Endometrial microvascular endothelial cells (primary cell): ENCODE measurements around the gene MEIS2. TPM values are rescaled to one million over a fixed set of nuclear protein-coding genes. Genes with fewer than 3 reads are reported as not detected.

Experiments used
- in situ Hi-C: cut with HindIII; loops from 2 replicates; pipeline ENCODE4 v1.10.0; 2017; ENCODE audit warnings: low sequenced_read_pairs, low pct_unique_long_range_greater_than_20kb; ENCODE audit errors: inconsistent ontology term
- total RNA-seq: library from RNA; depleted of rRNA; stranded (reverse); fragments of >200 nt; gene quantifications from one replicate; pipeline ENCODE4 v1.2.3, GENCODE V29; 2015; ENCODE audit errors: inconsistent ontology term

MEIS2 gene
- total RNA-seq, 1 donor from 2014 or later: 40.9 TPM

- in situ Hi-C loops: no loop called here
Measured at GRCh38 chr15:37102305-37103162, 2.2 kb upstream of the MEIS2 start.

GRCh38 chr15:37101980-37102304 is 1.6 kb upstream of the MEIS2 start:
- in situ Hi-C loops: no loop called here

DNA sequence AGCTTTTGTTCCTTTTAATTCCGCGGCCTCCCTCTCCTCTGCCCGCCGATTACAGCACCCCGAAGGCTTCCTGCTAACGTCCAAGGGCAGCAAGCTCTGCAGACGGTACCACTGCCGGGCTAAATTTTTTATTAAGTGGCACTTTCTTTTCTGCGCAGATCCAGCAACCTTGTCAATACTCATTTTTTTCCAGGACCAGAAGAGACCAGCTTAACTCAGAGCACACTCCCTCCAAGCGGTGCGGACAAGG is 542 bp upstream of the MEIS2 start:
- in situ Hi-C loops: no loop called here

- in situ Hi-C loops: loop anchor here (25.0 kb wide), 1 partner anchor 212 kb away; no protein-coding TSS in a partner anchor
Measured at GRCh38 chr15:37099319-37100108, 835 bp downstream of the MEIS2 start.

- in situ Hi-C loops: loop anchor here (25.0 kb wide), 1 partner anchor 211 kb away; no protein-coding TSS in a partner anchor
Measured at GRCh38 chr15:37098468-37099318, 1.7 kb downstream of the MEIS2 start.

GRCh38 chr15:37097144-37097919 is 3.0 kb downstream of the MEIS2 start:
- in situ Hi-C loops: loop anchor here (25.0 kb wide), 1 partner anchor 210 kb away; no protein-coding TSS in a partner anchor

DNA sequence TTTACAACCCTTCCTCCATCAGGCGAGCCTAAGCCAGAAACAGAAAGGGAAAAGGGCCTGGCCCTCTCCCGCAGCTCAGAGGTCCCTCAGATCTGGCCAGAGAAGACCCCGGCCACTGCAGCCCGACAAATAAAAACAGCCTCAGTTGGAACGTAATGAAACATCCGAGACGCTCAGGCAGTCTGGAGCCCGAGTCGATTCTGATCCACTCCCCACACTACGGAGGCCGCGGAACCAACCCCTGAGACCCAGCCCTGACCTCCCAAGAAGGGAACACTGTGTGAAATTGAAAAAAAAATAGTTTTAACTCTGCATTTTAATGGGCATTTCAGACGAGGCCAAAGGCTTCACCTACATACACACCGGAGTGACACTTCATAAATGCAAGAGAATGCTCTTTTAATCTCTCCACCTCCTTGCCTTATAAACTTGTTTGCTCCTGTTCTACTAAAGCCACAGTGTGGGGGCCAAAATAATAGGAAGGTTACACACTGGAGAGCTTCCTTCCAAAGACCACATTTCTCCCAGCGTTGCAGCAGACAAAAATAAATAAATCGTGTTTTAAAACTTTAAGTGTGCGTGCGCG is 3.7 kb downstream of the MEIS2 start:
- in situ Hi-C loops: loop anchor here (25.0 kb wide), 1 partner anchor 209 kb away; no protein-coding TSS in a partner anchor

- in situ Hi-C loops: loop anchor here (25.0 kb wide), 1 partner anchor 209 kb away; no protein-coding TSS in a partner anchor
Measured at GRCh38 chr15:37095770-37096557, 4.4 kb downstream of the MEIS2 start.

DNA sequence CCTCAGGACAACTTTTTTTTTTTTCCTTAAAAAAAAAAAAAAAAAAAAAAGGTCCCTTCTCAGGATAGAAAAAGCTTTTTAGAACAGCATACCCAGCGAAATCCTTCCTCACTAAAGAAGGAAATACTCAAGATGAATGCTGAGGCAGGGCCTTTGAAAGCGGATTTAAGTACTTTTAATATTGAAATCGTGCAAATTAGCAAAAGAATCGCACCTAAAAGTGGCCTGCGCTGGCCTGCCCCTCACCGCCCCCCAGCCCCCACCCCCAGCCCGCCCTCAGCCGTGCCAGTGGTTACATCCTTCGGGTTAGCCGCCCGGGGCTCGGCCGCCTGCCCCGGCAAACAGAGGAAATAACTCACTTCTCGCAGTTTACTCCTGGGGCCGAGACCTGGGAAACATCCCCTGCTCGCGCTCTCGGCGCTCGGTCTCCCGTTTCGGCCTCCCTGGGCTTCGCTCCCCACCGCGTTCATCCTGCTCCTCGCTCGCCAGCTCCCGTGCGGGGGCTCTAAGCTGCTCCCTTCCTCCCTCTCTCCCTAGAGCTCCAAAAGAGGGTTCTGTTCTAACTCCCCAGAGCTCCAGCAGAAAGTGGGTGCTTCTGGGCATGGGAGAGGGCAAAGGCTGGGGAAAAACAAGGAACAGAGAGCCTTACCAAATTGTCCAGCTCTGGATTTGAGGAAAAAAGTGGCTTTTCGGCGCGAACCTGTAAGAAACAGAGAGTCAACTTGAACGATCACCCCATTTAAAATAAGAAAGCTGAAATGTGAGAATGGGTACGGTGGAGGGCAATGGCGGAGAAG is 5.2 kb downstream of the MEIS2 start:
- in situ Hi-C loops: loop anchor here (25.0 kb wide), 1 partner anchor 208 kb away; no protein-coding TSS in a partner anchor

GRCh38 chr15:37094333-37094914 is 5.9 kb downstream of the MEIS2 start:
- in situ Hi-C loops: loop anchor here (25.0 kb wide), 1 partner anchor 207 kb away; no protein-coding TSS in a partner anchor

DNA sequence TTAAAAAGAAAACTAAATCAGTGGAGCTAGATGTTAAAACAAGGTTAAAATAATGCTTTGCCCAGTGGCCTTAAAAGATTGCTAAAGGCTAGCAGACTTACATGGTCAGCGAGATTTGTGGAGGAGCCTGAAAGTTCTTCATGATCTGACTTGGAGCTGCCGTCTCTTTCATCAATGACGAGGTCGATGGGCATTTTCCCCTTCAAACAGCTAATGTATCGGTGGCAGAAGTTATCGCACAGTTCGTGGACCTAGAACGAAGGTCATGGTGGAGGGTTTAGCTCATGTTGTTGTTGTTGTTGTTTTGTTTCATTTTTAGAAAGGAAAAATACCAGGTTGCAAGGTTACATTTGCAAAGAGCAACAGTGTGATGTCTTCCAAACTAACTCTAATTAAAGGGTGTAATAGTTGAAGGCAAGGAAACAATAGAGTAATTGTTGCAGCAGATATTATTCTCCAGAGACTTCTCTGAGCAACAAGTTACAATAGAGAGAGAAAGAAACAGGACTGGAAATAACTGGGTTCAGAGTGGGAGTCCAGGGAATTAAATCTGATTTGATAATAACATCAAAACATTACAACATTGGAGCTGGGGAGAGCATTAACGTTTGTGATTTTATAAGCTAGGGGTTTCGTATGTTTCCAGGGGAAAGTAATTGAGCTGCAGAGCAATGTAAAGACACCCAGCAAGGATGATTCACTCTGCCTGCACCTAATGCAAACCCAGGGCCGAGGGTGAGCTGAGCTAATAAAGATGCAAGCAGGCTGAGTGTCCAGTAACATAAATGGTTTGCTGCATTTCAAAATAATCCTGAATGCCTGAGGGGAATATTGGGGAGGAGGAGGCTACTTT is 6.6 kb downstream of the MEIS2 start:
- in situ Hi-C loops: loop anchor here (25.0 kb wide), 1 partner anchor 206 kb away; no protein-coding TSS in a partner anchor

- in situ Hi-C loops: loop anchor here (25.0 kb wide), 1 partner anchor 203 kb away; no protein-coding TSS in a partner anchor
Measured at GRCh38 chr15:37090543-37091175, 9.7 kb downstream of the MEIS2 start.

DNA sequence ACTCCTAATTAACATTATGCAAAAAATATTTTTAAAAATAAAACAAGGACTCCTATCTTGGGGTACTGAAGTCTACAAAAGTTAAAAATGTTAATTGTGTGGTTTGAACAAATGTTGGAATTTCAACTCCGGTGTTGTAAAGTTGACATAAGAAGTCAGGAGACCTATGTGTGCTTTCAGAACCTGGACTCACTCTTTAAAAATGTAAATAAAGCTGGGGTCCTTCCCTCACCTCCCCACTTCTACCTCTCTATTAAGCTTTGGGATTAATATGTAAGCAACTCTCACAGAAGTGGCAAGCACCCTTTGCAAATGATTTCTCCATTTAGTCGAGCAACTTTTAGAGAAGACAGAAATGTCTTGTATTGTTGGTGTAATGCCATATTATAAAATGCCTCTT is 11.9 kb downstream of the MEIS2 start:
- in situ Hi-C loops: loop anchor here (10.0 to 25.0 kb wide), 2 partner anchors 201 to 1394 kb away; no protein-coding TSS in a partner anchor

GRCh38 chr15:37087131-37087588 is 13.2 kb downstream of the MEIS2 start:
- in situ Hi-C loops: loop anchor here (10.0 to 25.0 kb wide), 2 partner anchors 200 to 1392 kb away; no protein-coding TSS in a partner anchor
